Stimulated activated memory B cell treated with anti-CD40 and anti-IgM and Interleukin-4, amounts not matched to agents 10 μg/mL and 1 μg/mL and 100 μg/mL, for 72 hours (primary cell): ENCODE results near the gene OR8D4.
"Not testable (repeated sequence)": the region's sequence is repeated elsewhere in the genome, so short reads cannot be mapped to it uniquely, and the experiment has no call there.

Source experiments
- ATAC-seq: fragments of 150-1000 bp; cut with Tn5 transposase; 2 replicates; pipeline ENCODE4 v1.10.0; 2021
- H3K27ac Mint-ChIP-seq: one replicate; pipeline ENCODE4 v1.8.0; 2022; ENCODE audit warnings: mild to moderate bottlenecking, mixed read lengths
- H3K27me3 Mint-ChIP-seq: one replicate; pipeline ENCODE4 v1.8.0; 2022; ENCODE audit warnings: mixed read lengths
- H3K36me3 Mint-ChIP-seq: one replicate; pipeline ENCODE4 v1.8.0; 2022; ENCODE audit warnings: mixed read lengths
- H3K4me1 Mint-ChIP-seq: one replicate; pipeline ENCODE4 v1.8.0; 2022; ENCODE audit warnings: mixed read lengths
- H3K4me3 Mint-ChIP-seq: one replicate; pipeline ENCODE4 v1.8.0; 2022; ENCODE audit warnings: mild to moderate bottlenecking, moderate library complexity, mixed read lengths
- H3K9me3 Mint-ChIP-seq: one replicate; pipeline ENCODE4 v1.8.0; 2022; ENCODE audit warnings: mixed read lengths

The OR8D4 gene

DNA sequence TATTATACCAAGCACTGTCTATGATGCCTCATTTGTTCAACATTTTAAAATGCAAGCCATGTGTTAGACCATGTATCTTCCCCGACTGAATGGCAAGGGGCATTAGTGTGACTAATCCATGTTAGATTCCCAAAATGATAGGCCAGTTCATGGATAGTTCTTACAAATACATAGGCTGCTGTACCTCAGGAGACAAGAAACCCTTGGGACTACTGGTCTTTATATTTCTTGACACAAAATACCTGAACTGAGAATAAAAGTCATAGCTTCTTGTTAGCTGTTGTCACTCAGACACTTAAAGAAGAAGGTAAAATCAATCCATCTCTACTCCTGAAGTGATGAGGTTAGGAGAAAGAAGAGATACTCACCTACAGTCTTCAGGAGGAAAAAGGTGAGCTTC, at the start of gene OR8D4:
Gene OR8D4 (plus strand): TSS at position 301 of the 400 bp plus-strand sequence. CDS start 4,265 bp downstream, outside the sequence.
- H3K4me3 Mint-ChIP-seq: no peak within 1 kb of the TSS
- H3K9me3 Mint-ChIP-seq: no peaks in the 10 kb centered on the region
- H3K4me1 Mint-ChIP-seq: no peaks in the 10 kb centered on the region
- H3K36me3 Mint-ChIP-seq: no peaks in the 10 kb centered on the region
- H3K27ac Mint-ChIP-seq: no peak within 1 kb of the TSS
- no peak for ATAC-seq
- no peaks in the 10 kb centered on the region for H3K27me3 Mint-ChIP-seq

DNA sequence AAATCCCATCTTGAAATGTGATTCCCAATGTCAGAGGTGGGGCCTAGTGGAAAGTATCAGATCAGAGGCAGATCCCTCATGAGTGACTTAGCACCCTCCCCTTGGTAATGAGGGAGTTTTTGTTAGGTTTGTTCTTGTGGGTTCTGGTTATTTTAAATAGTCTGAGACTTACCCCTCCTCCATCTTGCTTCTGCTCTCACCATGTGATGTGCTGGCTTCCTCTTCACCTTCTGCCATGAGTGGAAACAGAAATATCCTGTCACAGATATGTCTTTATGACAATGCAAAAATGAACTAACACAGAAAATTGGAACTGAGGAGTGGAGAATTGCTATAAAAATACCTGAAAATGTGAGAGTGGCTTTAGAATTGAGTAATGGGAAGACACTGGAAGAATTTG, 49.6 kb upstream of the OR8D4 start:
- no peaks in the 10 kb centered on the region for H3K36me3 Mint-ChIP-seq
- H3K4me3 Mint-ChIP-seq: no peak overlapping the region
- H3K9me3 Mint-ChIP-seq: peaks cover 11% of the 10 kb centered on the region
- H3K27ac Mint-ChIP-seq: no peak overlapping the region
- no peaks in the 10 kb centered on the region for H3K4me1 Mint-ChIP-seq
- H3K27me3 Mint-ChIP-seq: peaks cover 26% of the 10 kb centered on the region
- no peak for ATAC-seq

DNA sequence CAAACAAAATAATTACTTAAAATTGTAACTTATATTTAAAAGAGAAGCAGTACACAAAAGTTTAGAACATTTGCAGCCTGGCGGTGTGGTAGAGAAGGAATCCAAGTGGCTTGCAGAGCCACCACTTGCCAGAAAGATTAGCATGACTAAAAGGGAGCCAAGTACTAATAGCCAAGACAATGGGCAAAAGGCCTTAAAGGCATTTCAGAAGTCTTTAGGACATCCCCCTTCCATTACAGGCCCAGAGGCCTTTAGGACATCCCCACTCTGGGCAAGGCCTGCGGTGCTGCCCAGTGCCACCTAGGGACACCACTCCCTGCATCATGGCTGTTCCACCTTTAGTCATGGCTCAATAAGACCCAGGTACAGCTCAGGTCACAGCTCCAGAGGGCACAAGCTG, 48.9 kb upstream of the OR8D4 start:
- H3K9me3 Mint-ChIP-seq: peaks cover 13% of the 10 kb centered on the region
- no peak overlapping the region for H3K4me3 Mint-ChIP-seq
- H3K27me3 Mint-ChIP-seq: peaks cover 26% of the 10 kb centered on the region
- no peak for ATAC-seq
- H3K27ac Mint-ChIP-seq: no peak overlapping the region
- no peaks in the 10 kb centered on the region for H3K4me1 Mint-ChIP-seq
- H3K36me3 Mint-ChIP-seq: no peaks in the 10 kb centered on the region

DNA sequence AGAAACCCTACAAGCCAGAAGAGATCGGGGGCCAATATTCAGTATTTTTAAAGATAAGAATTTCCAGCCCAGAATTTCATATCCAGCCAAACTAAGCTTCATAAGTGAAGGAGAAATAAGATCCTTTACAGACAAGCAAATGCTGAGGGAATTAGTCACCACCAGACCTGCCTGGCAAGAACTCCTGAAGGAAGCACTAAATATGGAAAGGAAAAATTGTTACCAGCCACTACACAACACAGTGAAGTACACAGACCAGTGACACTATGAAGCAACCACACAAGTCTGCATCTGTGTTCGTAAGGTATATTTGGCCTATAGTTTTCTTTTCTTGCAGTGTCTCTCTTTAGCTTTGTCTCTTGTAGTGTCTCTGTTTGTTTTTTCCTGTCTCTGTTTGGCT, 45.5 kb upstream of the OR8D4 start:
- no peak overlapping the region for H3K27ac Mint-ChIP-seq
- peaks cover 11% of the 10 kb centered on the region for H3K27me3 Mint-ChIP-seq
- H3K4me1 Mint-ChIP-seq: no peaks in the 10 kb centered on the region
- no peak overlapping the region for H3K4me3 Mint-ChIP-seq
- ATAC-seq: no peak
- H3K9me3 Mint-ChIP-seq: peaks cover 13% of the 10 kb centered on the region
- no peaks in the 10 kb centered on the region for H3K36me3 Mint-ChIP-seq

DNA sequence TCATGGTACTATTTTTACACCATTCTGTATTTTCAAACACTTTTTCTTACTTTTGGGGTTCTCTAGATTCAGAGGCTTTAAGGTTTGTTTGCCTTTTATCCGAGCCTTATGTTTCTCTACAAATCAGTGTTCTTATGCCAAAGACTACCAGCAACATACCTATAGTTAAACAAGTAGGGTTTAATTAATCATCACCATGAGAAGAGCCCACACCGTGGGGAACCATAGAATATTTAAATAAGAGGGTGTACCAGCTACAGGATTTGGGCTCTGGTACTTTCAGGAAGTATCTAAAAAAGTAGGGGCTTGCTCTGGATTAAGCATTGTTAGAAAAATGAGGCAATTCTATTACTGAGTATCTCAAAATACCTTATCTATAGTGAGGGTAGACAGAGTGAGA, 42.2 kb upstream of the OR8D4 start:
- Mint-ChIP-seq H3K4me1 (no peaks in the 10 kb centered on the region), H3K9me3 (peaks cover 13% of the 10 kb centered on the region), H3K4me3 (no peak overlapping the region), H3K36me3 (no peaks in the 10 kb centered on the region), H3K27ac (no peak overlapping the region), H3K27me3 (no peaks in the 10 kb centered on the region)
- ATAC-seq: no peak

DNA sequence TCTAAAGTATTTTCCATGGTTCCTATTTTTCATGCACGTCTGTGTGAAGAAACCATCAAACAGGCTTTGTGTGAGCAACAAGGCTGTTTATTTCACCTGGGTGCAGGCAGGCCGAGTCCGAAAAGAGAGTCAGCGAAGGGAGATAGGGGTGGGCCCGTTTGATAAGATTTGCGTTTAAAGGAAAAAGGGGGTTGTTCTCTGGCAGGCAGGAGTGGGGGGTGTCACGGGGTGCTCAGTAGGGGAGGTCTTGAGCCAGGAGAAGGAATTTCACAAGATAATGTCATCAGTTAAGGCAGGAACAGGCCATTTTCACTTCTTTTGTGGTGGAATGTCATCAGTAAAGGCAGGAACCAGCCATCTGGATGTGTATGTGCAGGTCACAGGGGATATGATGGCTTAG, 36.7 kb upstream of the OR8D4 start:
- H3K27ac Mint-ChIP-seq, ATAC-seq, H3K4me1 Mint-ChIP-seq, H3K27me3 Mint-ChIP-seq, H3K4me3 Mint-ChIP-seq, H3K36me3 Mint-ChIP-seq: not testable (repeated sequence)
- peaks cover 11% of the 10 kb centered on the region for H3K9me3 Mint-ChIP-seq

DNA sequence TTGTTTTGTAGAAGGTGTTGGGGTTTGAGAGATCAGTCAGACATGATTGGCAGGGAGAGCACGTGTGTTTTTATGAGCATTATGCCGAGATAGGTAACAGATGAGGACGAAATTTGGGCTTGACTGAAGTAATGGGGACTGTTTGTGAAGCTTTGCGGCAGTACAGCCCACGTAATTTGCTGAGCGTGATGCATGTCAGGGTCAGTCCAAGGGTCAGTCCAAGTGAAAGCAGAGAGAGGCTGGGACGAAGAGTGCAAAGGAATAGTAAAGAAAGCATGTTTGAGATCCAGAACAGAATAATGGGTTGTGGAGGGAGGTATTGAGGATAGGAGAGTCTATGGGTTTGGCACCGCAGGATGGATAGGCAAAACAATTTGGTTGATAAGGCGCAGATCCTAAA, 34.2 kb upstream of the OR8D4 start:
- not testable (repeated sequence) for H3K36me3 Mint-ChIP-seq, ATAC-seq, H3K4me3 Mint-ChIP-seq, H3K27ac Mint-ChIP-seq, H3K4me1 Mint-ChIP-seq, H3K27me3 Mint-ChIP-seq
- H3K9me3 Mint-ChIP-seq: peaks cover 15% of the 10 kb centered on the region

DNA sequence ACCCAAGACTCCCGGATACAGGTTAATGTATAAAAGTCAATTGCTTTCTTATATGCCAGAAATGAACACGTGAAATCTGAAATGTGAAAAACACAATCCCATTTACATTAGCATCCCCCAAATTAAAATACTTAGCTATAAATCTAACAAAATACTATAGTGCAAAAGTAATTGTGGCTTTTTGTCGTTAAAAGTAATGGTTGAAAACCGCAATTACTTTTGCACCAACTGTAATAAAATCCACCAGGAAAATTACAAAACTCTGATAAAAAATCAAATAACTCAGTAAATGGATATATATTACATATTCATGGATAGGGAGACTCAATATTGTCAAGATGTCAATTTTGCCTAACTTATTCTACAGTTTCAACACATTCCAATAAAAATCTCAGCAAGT, 21.1 kb upstream of the OR8D4 start:
- no peak for ATAC-seq
- no peaks in the 10 kb centered on the region for H3K27me3 Mint-ChIP-seq
- H3K27ac Mint-ChIP-seq: no peak overlapping the region
- H3K4me1 Mint-ChIP-seq: no peaks in the 10 kb centered on the region
- no peaks in the 10 kb centered on the region for H3K9me3 Mint-ChIP-seq
- no peaks in the 10 kb centered on the region for H3K36me3 Mint-ChIP-seq
- H3K4me3 Mint-ChIP-seq: no peak overlapping the region

DNA sequence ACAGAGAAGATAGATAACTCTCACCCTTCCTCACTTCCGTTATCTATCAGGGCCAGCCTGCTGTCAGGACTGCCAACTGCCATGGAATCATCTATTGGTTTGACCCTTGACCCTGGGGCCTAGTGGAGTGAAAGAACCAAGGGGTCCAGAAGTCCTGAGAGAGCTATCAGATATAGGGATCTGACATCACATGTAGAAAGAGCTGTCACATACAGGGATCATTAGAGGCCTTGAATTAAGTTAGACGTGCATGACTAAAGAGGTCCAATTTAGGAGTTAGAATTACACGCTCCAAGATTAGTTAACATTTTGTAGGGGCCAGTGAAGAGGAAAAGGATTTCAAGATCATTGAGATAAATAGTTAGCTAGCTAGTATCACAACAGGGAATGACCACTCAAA, 16.4 kb upstream of the OR8D4 start, which contains the start of gene TMEM225:
Gene TMEM225 (minus strand): TSS at position 101 of the 400 bp plus-strand sequence. CDS start 245 bp downstream, outside the sequence.
- no peak for ATAC-seq
- no peaks in the 10 kb centered on the region for H3K4me1 Mint-ChIP-seq

DNA sequence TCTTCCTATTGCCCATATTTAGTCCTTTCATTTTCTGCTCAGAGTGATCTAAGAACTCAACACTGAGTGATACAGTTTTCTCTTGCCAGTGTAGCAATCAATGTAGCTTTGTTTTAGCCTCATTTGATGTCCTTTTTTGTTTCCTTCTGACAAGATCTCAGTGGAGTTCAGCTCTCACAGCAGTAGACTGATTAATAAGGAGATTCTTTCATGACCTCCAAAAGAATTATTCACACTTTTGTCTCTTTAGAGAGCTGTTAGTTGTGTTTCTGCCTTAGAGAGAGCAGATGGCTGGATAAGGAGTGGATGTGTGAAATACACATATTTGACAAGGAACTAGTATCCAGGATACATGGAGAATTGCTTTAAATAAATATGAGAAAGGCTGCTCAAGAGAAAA, 9.9 kb upstream of the OR8D4 start:
- H3K27ac Mint-ChIP-seq: no peak overlapping the region
- H3K9me3 Mint-ChIP-seq: no peaks in the 10 kb centered on the region
- H3K4me1 Mint-ChIP-seq: no peaks in the 10 kb centered on the region
- no peaks in the 10 kb centered on the region for H3K27me3 Mint-ChIP-seq
- H3K4me3 Mint-ChIP-seq: no peak overlapping the region
- no peak for ATAC-seq
- no peaks in the 10 kb centered on the region for H3K36me3 Mint-ChIP-seq

More for the DNA sequence above, 16.4 kb upstream of the OR8D4 start, which contains the start of gene TMEM225:
- Mint-ChIP-seq H3K4me3 (no peak within 1 kb of the TSS), H3K27ac (no peak within 1 kb of the TSS), H3K27me3 (no peaks in the 10 kb centered on the region), H3K36me3 (no peaks in the 10 kb centered on the region), H3K9me3 (no peaks in the 10 kb centered on the region)

DNA sequence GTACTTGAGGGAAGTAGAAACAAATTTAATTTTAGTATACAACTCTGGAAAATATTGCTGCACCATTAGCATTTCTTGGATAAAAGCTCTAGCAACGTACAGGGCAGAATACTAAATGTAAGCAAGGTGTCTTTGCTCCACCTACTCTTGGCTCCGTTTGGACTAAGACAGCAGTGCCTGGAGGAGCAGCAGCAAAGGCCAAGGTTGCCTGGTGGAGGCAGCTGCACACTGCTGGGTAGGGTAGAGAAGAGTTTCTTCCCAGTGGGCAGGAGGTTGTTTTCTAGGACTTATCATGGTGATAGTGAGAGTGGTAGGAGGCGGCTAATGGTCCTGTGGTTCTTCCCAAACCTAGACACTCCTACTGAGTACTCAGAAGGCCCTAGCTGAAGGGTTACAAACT, 2.2 kb upstream of the OR8D4 start:
- Mint-ChIP-seq H3K27ac (no peak overlapping the region), H3K4me1 (no peaks in the 10 kb centered on the region), H3K4me3 (no peak overlapping the region), H3K9me3 (no peaks in the 10 kb centered on the region), H3K27me3 (no peaks in the 10 kb centered on the region), H3K36me3 (no peaks in the 10 kb centered on the region)
- no peak for ATAC-seq

DNA sequence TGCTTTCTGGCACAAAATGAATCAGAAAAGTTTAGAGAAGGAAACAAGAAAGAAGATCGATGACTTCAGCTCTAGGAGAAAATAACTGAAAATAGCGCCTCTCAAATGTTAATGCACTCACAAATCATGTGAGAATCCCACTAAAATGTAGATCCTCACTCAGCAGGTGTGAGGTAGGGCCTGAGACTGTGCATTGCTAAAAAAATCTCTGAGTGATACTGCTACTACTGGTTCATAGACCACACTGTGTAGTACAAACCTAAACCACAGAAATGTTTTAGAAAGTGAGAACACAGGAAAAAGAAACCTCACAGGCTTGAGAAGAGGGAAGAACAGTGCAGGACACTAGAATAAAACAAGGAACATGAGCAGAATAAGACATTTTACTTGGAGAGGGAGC, 2.0 kb downstream of the OR8D4 start:
- Mint-ChIP-seq H3K27me3 (no peaks in the 10 kb centered on the region), H3K9me3 (no peaks in the 10 kb centered on the region), H3K36me3 (no peaks in the 10 kb centered on the region), H3K27ac (no peak overlapping the region), H3K4me1 (no peaks in the 10 kb centered on the region), H3K4me3 (no peak overlapping the region)
- no peak for ATAC-seq

DNA sequence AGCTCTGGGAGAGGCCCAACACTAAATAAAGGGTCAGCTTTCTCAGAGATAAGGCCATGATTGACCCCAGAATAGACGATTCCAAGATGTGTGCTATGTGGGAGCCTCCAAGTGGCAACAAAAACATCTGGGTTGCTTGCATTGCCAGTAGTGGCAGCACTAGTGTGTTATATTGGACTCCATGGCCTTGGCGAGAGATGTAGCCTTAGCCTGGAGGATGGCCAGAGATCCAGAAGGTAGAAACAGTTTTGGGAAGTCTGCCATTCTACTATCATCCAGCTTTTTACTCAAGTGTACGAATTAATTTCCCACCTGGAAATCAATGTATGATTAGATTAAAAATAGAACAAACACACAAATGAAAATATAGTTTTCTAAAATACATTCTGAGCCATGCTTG, 3.0 kb downstream of the OR8D4 start:
- ATAC-seq: peak; percentile 34
- no peak overlapping the region for H3K27ac Mint-ChIP-seq
- no peaks in the 10 kb centered on the region for H3K4me1 Mint-ChIP-seq
- H3K9me3 Mint-ChIP-seq: no peaks in the 10 kb centered on the region
- no peak overlapping the region for H3K4me3 Mint-ChIP-seq
- H3K36me3 Mint-ChIP-seq: no peaks in the 10 kb centered on the region
- H3K27me3 Mint-ChIP-seq: no peaks in the 10 kb centered on the region

DNA sequence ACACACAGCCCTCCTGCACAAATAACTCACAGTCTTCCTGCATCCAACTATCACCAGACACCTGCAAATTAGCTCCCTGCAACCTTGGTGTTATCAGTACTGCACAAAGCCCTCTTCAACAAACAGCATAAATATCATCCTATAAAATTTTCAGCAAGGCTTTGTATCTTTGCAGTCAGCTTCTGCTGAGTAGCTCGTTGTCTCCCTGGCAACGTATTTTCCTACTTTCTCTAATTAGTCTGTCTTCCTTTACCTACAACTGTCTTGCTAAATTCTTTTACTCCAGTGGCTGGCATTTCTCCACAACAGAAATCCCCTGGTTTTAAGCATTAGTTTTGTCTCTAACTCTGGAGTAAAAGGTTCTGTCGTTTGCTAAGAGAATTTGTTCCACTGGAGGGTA, 3.9 kb downstream of the OR8D4 start:
- Mint-ChIP-seq H3K27me3 (no peaks in the 10 kb centered on the region), H3K36me3 (no peaks in the 10 kb centered on the region), H3K4me1 (no peaks in the 10 kb centered on the region), H3K27ac (no peak overlapping the region), H3K9me3 (no peaks in the 10 kb centered on the region), H3K4me3 (no peak overlapping the region)
- ATAC-seq: no peak

DNA sequence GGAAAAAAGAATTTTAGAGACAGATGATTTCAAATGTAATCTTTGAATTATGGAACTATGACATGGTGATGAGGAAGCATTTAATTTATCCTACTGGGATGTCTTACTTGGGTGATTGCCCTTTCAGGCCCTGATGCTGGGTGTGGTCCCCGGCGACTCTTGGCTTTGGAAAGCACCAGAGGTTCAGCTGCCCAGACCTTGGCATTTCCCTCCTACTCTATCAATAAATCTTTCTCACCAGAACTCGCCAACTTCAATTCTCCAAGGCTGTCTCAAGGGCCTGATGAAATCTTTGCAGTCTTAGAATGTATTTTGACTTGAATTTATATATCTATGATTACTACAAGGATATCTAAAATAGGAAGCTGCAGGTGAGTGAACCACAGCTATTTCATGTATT, 19.0 kb downstream of the OR8D4 start:
- no peak for ATAC-seq
- no peaks in the 10 kb centered on the region for H3K4me1 Mint-ChIP-seq
- no peaks in the 10 kb centered on the region for H3K27me3 Mint-ChIP-seq
- H3K9me3 Mint-ChIP-seq: peaks cover 2% of the 10 kb centered on the region
- H3K36me3 Mint-ChIP-seq: no peaks in the 10 kb centered on the region
- no peak overlapping the region for H3K27ac Mint-ChIP-seq
- no peak overlapping the region for H3K4me3 Mint-ChIP-seq

DNA sequence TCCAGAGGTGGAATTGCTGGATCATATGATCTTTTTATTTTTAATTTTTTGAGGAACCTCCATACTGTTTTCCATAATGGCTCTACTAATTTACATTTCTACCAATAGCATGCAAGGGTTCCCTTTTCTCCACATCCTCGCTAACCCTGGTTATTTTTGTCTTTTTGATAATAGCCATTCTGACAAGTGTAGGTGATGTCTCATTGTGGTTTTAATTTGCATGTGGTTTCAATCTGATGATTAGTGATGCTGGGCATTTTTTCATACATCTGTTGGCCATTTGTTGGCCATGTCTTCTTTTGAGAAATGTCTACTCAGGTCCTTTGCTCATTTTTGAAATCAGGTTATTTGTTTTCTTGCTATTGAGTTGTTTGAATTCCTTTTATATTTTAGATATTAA, 22.1 kb downstream of the OR8D4 start:
- H3K36me3 Mint-ChIP-seq: no peaks in the 10 kb centered on the region
- H3K4me1 Mint-ChIP-seq: no peaks in the 10 kb centered on the region
- H3K27me3 Mint-ChIP-seq: no peaks in the 10 kb centered on the region
- H3K9me3 Mint-ChIP-seq: peaks cover 2% of the 10 kb centered on the region
- ATAC-seq: no peak
- no peak overlapping the region for H3K4me3 Mint-ChIP-seq
- no peak overlapping the region for H3K27ac Mint-ChIP-seq

DNA sequence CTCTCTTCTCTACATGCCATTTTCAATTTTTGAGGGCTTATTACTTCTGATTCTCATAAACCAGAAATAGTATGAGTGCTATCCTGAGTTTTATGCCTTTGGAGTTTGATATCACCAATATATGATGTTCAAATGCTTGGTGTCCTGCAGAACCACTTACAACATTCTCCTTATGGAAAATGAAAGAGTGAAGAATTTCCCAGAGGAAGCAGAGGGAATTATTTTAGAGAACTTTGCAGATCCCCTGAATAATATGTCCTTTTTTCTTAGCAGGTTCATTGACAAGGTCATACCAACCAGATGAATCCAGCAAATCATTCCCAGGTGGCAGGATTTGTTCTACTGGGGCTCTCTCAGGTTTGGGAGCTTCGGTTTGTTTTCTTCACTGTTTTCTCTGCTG, 37.4 kb downstream of the OR8D4 start, which contains the start of gene OR4D5:
Gene OR4D5 (plus strand): TSS at position 301 of the 400 bp plus-strand sequence. CDS start 0 bp downstream, at position 301.
- H3K4me1 Mint-ChIP-seq: no peaks in the 10 kb centered on the region
- H3K36me3 Mint-ChIP-seq: no peaks in the 10 kb centered on the region
- no peak within 1 kb of the TSS for H3K27ac Mint-ChIP-seq
- no peak for ATAC-seq
- H3K4me3 Mint-ChIP-seq: no peak within 1 kb of the TSS
- no peaks in the 10 kb centered on the region for H3K9me3 Mint-ChIP-seq
- H3K27me3 Mint-ChIP-seq: no peaks in the 10 kb centered on the region
